HG02678 (cell line): ENCODE results near the gene F12.

Experiments
- ATAC-seq: cut with Tn5 transposase; IDR thresholded peaks from one replicate; pipeline ENCODE4 v1.9.1; 2021; ENCODE audit warnings: mild to moderate bottlenecking, moderate library complexity; ENCODE audit not compliant: unreplicated experiment

F12 gene

GRCh38 chr5:177447066-177447610 is 37.8 kb upstream of the F12 start:
- peak; percentile 22 for ATAC-seq

GRCh38 chr5:177446200-177447065 is 37.1 kb upstream of the F12 start, which contains the start of gene PRR7:
PRR7 (plus strand) TSS chr5:177446814; CDS start chr5:177455068, 8,254 bp downstream.
- ATAC-seq: peak; percentile 55

GRCh38 chr5:177445917-177446199 is 36.5 kb upstream of the F12 start:
- no peak for ATAC-seq

- ATAC-seq: no peak
Measured at GRCh38 chr5:177445052-177445916, 35.9 kb upstream of the F12 start.

- no peak for ATAC-seq
Measured at GRCh38 chr5:177444106-177445051, 35.0 kb upstream of the F12 start.

- ATAC-seq: no peak
Measured at GRCh38 chr5:177443144-177443983, 34.0 kb upstream of the F12 start.

- ATAC-seq: no peak
Measured at GRCh38 chr5:177442066-177442826, 32.9 kb upstream of the F12 start.

GRCh38 chr5:177440990-177441780 is 31.8 kb upstream of the F12 start:
- ATAC-seq: no peak

GRCh38 chr5:177440211-177440989 is 31.0 kb upstream of the F12 start:
- no peak for ATAC-seq

- ATAC-seq: no peak
Measured at GRCh38 chr5:177439518-177440053, 30.2 kb upstream of the F12 start.

- ATAC-seq: no peak
Measured at GRCh38 chr5:177438468-177438867, 29.1 kb upstream of the F12 start.

- ATAC-seq: no peak
Measured at GRCh38 chr5:177437623-177438022, 28.3 kb upstream of the F12 start.

- no peak for ATAC-seq
Measured at GRCh38 chr5:177435847-177436536, 26.6 kb upstream of the F12 start.

GRCh38 chr5:177434942-177435738 is 25.8 kb upstream of the F12 start:
- ATAC-seq: no peak

- ATAC-seq: no peak
Measured at GRCh38 chr5:177434437-177434836, 25.1 kb upstream of the F12 start.
